ENCODE results near the gene RAB43.

The RAB43 gene

DNA sequence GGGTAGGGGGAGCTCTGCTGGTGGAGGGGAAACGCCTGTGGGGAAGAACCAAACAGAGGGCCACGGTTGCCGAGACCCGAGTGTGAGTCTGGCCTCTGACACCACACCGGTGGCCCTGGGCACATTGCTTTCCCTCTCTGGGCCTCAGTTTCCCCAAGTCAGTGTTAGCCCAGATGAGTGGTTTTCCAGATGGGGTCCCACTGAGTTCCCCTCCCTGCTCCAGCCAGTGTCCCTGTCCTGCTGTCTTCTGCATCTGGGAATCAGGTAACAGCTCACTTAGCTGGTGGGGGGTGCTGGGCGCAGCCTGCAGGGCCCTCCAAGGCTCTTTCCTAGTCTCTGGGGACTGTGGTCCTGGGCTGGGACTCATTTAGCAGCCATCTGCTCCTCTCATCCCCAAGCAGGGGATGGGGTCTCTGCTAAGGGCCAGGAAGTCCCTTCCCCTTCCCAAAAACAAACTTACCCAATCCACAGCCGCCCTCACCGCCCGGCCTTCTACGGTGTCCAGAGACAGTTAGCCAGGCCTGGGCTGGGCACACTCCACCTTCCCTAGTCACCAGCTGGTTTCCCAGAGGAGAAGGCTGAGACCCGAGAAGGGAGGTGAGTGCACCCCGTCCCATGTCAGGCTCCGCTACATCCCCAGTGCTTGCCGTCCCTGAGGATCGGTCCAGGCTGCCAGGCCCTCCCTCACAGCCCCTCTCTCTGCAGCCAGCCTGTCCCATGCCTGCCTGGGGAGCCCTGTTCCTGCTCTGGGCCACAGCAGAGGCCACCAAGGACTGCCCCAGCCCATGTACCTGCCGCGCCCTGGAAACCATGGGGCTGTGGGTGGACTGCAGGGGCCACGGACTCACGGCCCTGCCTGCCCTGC lies 60.3 kb downstream of the RAB43 start:
- H3K4me3 ChIP-seq (replicated peaks; ENCODE audit: low read depth, low read length), result no peak overlapping the region
- TF ChIP-seq, protein P1, sequence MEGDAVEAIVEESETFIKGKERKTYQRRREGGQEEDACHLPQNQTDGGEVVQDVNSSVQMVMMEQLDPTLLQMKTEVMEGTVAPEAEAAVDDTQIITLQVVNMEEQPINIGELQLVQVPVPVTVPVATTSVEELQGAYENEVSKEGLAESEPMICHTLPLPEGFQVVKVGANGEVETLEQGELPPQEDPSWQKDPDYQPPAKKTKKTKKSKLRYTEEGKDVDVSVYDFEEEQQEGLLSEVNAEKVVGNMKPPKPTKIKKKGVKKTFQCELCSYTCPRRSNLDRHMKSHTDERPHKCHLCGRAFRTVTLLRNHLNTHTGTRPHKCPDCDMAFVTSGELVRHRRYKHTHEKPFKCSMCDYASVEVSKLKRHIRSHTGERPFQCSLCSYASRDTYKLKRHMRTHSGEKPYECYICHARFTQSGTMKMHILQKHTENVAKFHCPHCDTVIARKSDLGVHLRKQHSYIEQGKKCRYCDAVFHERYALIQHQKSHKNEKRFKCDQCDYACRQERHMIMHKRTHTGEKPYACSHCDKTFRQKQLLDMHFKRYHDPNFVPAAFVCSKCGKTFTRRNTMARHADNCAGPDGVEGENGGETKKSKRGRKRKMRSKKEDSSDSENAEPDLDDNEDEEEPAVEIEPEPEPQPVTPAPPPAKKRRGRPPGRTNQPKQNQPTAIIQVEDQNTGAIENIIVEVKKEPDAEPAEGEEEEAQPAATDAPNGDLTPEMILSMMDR (IDR thresholded peaks at IDR 0.05; ENCODE audit: insufficient read depth, low read length, poor library complexity, severe bottlenecking), result no peak

DNA sequence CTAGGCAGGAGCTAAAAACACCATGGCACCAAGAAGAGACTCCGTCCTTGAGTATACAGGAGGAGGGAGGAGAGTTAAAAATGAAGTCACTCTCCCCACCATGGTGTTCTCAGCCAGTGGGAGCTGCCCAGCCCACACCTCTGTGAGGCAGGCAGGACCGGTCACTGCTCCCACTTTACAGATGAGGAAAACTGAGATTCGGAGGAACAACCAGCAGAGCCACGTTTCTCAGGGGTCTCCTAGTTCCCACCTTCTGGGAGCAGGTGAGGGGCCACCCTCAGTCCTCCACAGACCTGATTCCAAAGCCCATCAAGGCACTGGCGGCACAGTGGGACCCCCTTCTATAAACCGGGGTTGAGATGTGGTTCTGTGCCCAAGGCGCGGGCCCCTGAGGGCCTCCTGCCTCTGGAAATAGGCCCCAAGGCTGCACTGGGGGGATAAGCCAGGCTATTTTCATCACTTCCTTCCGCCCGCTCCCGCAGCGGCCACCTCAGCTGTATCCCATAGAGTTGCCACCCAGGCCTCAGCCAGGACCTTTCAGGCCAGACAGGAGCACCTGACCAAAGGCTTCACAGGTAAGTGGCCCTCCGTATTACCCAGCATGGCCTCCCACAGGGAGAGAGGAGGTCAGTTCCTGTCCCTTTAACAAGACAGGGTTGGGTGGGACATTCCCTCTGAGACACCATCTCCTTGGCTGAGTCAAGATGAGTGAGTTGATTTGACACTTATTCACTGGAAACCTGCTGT lies 61.2 kb downstream of the RAB43 start, which contains the start of gene GP9:
GP9 (plus strand) TSS at position 504 of the 747 bp plus-strand sequence. CDS start 961 bp downstream, outside the sequence.
- TF ChIP-seq, protein P1 (IDR thresholded peaks at IDR 0.05; ENCODE audit: insufficient read depth, low read length, poor library complexity, severe bottlenecking), result no peak
- no peak within 1 kb of the TSS for H3K4me3 ChIP-seq (replicated peaks; ENCODE audit: low read depth, low read length)
- no peaks in the 10 kb centered on the region for H3K36me3 ChIP-seq (ENCODE audit: control insufficient read depth, insufficient read depth, low read length)
- H3K27me3 ChIP-seq (replicated peaks; ENCODE audit: control insufficient read depth, insufficient read depth, low read length), result 0 out of 2 replicates have a peak, but pooled peaks cover 1% of the 10 kb centered on the region
- DNase-seq (ENCODE audit: extremely low read depth, insufficient read length), result no peak

More for the DNA sequence above, 60.3 kb downstream of the RAB43 start:
- H3K27me3 ChIP-seq (replicated peaks; ENCODE audit: control insufficient read depth, insufficient read depth, low read length), result 0 out of 2 replicates have a peak, but pooled peaks cover 1% of the 10 kb centered on the region
- no peaks in the 10 kb centered on the region for H3K36me3 ChIP-seq (ENCODE audit: control insufficient read depth, insufficient read depth, low read length)
- DNase-seq (ENCODE audit: extremely low read depth, insufficient read length), result no peak

DNA sequence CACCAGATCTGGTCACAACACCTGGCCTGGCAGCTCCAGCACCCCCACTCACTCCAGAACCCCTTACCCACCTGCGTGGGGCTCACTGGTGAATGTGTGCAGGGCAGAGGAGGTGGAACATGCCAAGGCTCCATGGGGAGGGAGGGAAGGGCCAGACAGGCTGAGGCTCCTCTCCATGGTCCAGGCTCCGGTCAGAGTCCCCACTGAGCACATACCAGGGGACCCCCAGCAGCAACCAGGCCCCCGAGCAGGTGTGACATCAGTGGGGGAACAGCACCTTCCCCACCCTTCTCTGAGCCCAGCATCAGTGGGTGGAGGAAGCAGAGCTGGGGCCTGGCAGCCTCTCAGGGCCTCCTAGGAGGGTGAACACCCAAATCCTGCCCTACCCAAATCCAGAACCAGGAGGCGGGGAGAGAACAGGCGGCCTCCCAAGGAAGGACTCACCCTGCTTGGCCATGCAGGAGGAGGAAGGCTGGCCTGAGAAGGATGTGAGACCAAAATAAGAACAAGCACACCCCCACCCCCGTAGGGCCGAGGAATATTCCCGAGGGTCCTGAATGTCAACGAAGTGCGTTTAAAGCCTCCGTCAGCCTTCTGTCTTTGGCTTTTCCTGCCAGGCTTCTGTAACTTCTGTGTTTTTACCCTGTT lies 62.2 kb downstream of the RAB43 start:
- Histone ChIP-seq H3K36me3 (ENCODE audit: control insufficient read depth, insufficient read depth, low read length) (no peaks in the 10 kb centered on the region), H3K27me3 (replicated peaks; ENCODE audit: control insufficient read depth, insufficient read depth, low read length) (0 out of 2 replicates have a peak, but pooled peaks cover 1% of the 10 kb centered on the region), H3K4me3 (replicated peaks; ENCODE audit: low read depth, low read length) (no peak overlapping the region)
- TF ChIP-seq, protein P1 (IDR thresholded peaks at IDR 0.05; ENCODE audit: insufficient read depth, low read length, poor library complexity, severe bottlenecking), result no peak
- no peak for DNase-seq (ENCODE audit: extremely low read depth, insufficient read length)

DNA sequence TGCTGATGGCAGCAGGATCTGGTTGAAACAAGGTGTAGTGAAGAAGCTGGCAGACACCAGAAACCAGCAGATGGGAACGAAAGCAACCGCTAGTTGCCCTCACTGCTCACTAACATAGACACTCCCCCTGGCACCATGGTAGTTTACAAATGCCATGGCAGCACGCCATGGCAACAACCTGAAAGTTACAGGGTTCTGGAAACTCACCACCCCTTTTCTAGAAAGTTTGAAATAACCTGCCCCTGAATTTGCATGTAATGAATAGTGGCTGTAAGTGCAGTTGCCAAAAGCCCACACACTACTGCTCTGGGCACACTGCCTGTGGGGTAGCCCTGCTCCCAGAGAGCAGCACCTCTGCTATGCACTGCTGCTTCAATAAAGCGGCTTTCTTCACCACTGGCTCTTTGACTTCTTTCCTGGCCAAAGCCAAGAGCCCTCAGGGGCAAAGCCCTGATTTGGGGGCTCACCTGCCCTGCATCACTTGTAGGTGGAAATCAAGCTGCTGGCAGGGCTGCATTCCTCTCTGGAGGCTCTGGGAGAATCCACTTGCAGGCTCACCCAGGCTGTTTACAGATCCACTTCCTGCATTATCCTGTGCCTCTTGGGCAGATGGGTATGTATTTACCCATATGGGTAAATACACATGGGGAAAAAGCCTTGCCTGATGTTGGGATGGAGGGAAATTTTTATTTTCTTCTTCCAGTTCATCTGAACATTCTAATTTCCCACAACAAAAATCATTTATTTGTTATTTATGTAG lies 63.0 kb downstream of the RAB43 start:
- H3K36me3 ChIP-seq (ENCODE audit: control insufficient read depth, insufficient read depth, low read length), result no peaks in the 10 kb centered on the region
- DNase-seq (ENCODE audit: extremely low read depth, insufficient read length), result no peak
- 0 out of 2 replicates have a peak, but pooled peaks cover 1% of the 10 kb centered on the region for H3K27me3 ChIP-seq (replicated peaks; ENCODE audit: control insufficient read depth, insufficient read depth, low read length)
- TF ChIP-seq, protein P1 (IDR thresholded peaks at IDR 0.05; ENCODE audit: insufficient read depth, low read length, poor library complexity, severe bottlenecking), result peak; percentile 7
- H3K4me3 ChIP-seq (replicated peaks; ENCODE audit: low read depth, low read length), result no peak overlapping the region

DNA sequence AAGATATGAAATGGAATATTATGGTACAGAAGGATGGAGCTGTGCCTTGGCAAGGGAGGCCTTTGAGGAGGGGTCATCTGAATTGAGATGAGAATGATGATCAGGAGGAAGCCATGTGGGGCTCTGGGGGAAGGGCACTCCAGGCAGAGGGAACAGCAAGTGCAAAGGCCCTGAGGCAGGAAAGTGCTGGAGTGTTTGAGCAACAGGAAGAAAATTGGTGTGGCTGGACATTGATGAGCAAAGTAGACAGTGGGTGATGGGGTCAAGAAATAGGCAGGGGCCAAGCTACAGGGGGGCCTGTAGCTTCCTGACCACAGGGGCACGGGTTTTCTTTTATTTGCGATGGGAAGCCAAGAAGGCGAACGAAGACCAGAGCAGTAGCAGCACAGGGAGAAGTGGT lies 64.4 kb downstream of the RAB43 start:
- TF ChIP-seq, protein P1 (IDR thresholded peaks at IDR 0.05; ENCODE audit: insufficient read depth, low read length, poor library complexity, severe bottlenecking), result no peak
- Histone ChIP-seq H3K36me3 (ENCODE audit: control insufficient read depth, insufficient read depth, low read length) (no peaks in the 10 kb centered on the region), H3K27me3 (replicated peaks; ENCODE audit: control insufficient read depth, insufficient read depth, low read length) (0 out of 2 replicates have a peak, but pooled peaks cover 1% of the 10 kb centered on the region), H3K4me3 (replicated peaks; ENCODE audit: low read depth, low read length) (no peak overlapping the region)
- DNase-seq (ENCODE audit: extremely low read depth, insufficient read length), result no peak

Data from GM06990 (cell line).